Fibroblast of lung (primary cell): Measurements from ENCODE around the gene TSTD2.

Source experiments
- CTCF ChIP-seq, 2 donors: IDR thresholded peaks in 1 of 2; conservative IDR thresholded peaks in 1 of 2; 1 replicate in 1 of 2; 2 replicates in 1 of 2; pipeline ENCODE4 v1.5.1; 2011 to 2012; ENCODE audit warnings: low read length in 2 of 2, control low read depth in 1 of 2, inconsistent platforms in 1 of 2, low read depth in 1 of 2, mild to moderate bottlenecking in 1 of 2
- EZH2 ChIP-seq: IDR thresholded peaks from 2 replicates; pipeline ENCODE4 v1.5.1; 2012; ENCODE audit warnings: low read length, control low read depth, mild to moderate bottlenecking; ENCODE audit errors: missing control alignments

GRCh38 chr9:97647996-97648395, 14.8 kb upstream of the TSTD2 start:
- TF ChIP-seq CTCF (conservative IDR thresholded peaks at IDR 0.05 in 1 of 2, IDR thresholded peaks at IDR 0.05 in 1 of 2; ENCODE audit: low read depth in 1 of 2, low read length in 2 of 2) (no peak), EZH2 (no peak)
